HCT116 (cell line): ENCODE results near the gene CCL13. TPM values are rescaled to one million over a fixed set of nuclear protein-coding genes. Genes with fewer than 3 reads are reported as not detected.

Experiments used
- ATAC-seq: fragments of 200-7000 bp; cut with Tn5 transposase; 2 replicates; pipeline ENCODE4 v1.9.1; 2020; ENCODE audit warnings: mild to moderate bottlenecking, moderate library complexity
- BruUV-seq: library from RNA; stranded (reverse); fragments of 400-500 nt; replicated peaks from 2 replicates; lab custom pipeline; 2021; lab: Mats Ljungman, UMichigan
- CTCF ChIA-PET: fragments of 300-600 bp; sonication (Branson Sonifier 250); formaldehyde crosslinking; loops from one replicate; lab custom pipeline; 2021; ENCODE audit warnings: antibody characterized with exemption; lab: Charles Lee
- POLR2A ChIA-PET: fragments of 300-600, 350-600 bp; sonication (Branson Sonifier 250); formaldehyde crosslinking; loops from one replicate; lab custom pipeline; 2021; ENCODE audit warnings: antibody characterized with exemption; lab: Charles Lee
- RAD21 ChIA-PET, 2 experiments: fragments of 300-600 bp; sonication (Branson Sonifier 250); formaldehyde crosslinking; loops; one replicate each; lab custom pipeline; 2023; ENCODE audit warnings: low total read pairs in 2 of 2; ENCODE audit not compliant: uncharacterized antibody in 2 of 2, unreplicated experiment in 2 of 2, low non-redundant PET in 1 of 2; lab: Charles Lee
- DNase-seq: peaks from one replicate; pipeline ENCODE4 v3.0.0-alpha.2; 2010; ENCODE audit warnings: low read depth, low spot score
- H2AFZ ChIP-seq: fragments of 200-600 bp; shearing (Covaris generic), sonication (generic); 2 replicates; pipeline ENCODE4 v1.6.1; 2017; ENCODE audit warnings: low read depth, mixed run types, mixed read lengths, antibody characterized with exemption, low read length; ENCODE audit not compliant: poor library complexity, severe bottlenecking
- H3K27ac ChIP-seq: 2 replicates; pipeline ENCODE4 v1.5.1; 2012; ENCODE audit warnings: low read depth, low read length
- H3K27me3 ChIP-seq: fragments of 200-600 bp; sonication (generic); 2 replicates; pipeline ENCODE4 v1.6.1; 2016; ENCODE audit warnings: mixed run types, low read length, mixed read lengths; ENCODE audit not compliant: insufficient read depth
- H3K36me3 ChIP-seq, 2 experiments: fragments of 200-500 bp in 1 of 2; fragments of 200-600 bp in 1 of 2; sonication (Bioruptor generic) in 1 of 2; sonication (generic) in 1 of 2; 2 replicates each; pipeline versions ENCODE4 v1.5.1 to v1.6.1; 2014 to 2016; ENCODE audit warnings: low read length in 2 of 2, inconsistent platforms in 1 of 2, mixed read lengths in 1 of 2, mixed run types in 1 of 2; ENCODE audit not compliant: insufficient read depth in 2 of 2, control insufficient read depth in 1 of 2
- H3K4me1 ChIP-seq, 2 experiments: fragments of 200-600 bp in 1 of 2; sonication (generic) in 1 of 2; 2 replicates each; pipeline versions ENCODE4 v1.5.1 to v1.6.1; 2012 to 2017; ENCODE audit warnings: low read length in 2 of 2, inconsistent platforms in 1 of 2, mild to moderate bottlenecking in 1 of 2, mixed read lengths in 1 of 2, mixed run types in 1 of 2, moderate library complexity in 1 of 2; ENCODE audit not compliant: insufficient read depth in 2 of 2, control insufficient read depth in 1 of 2
- H3K4me2 ChIP-seq: fragments of 200-600 bp; sonication (generic); 2 replicates; pipeline ENCODE4 v1.6.1; 2017; ENCODE audit warnings: mixed run types, low read length, mixed read lengths
- H3K4me3 ChIP-seq, 2 experiments: fragments of 200-600 bp in 1 of 2; sonication (generic) in 1 of 2; replicated peaks in 1 of 2; 2 replicates each; pipeline ENCODE4 v1.5.1; 2011 to 2016; ENCODE audit warnings: low read length in 2 of 2, control low read depth in 1 of 2, low read depth in 1 of 2, mild to moderate bottlenecking in 1 of 2, mixed read lengths in 1 of 2, mixed run types in 1 of 2
- H3K79me2 ChIP-seq: fragments of 200-600 bp; sonication (generic); 2 replicates; pipeline ENCODE4 v1.6.1; 2017; ENCODE audit warnings: mild to moderate bottlenecking, mixed run types, low read length, moderate library complexity, mixed read lengths; ENCODE audit not compliant: insufficient read depth
- H3K9ac ChIP-seq: fragments of 200-600 bp; sonication (generic); 2 replicates; pipeline ENCODE4 v1.6.1; 2016; ENCODE audit warnings: low read length, mixed read lengths
- H3K9me2 ChIP-seq: fragments of 200-600 bp; sonication (generic), shearing (Covaris generic); 2 replicates; pipeline ENCODE4 v1.6.1; 2017; ENCODE audit warnings: mixed run types, mild to moderate bottlenecking, moderate library complexity; ENCODE audit not compliant: insufficient read depth
- H3K9me3 ChIP-seq, 2 experiments: fragments of 200-500 bp in 1 of 2; fragments of 200-600 bp in 1 of 2; sonication (Bioruptor generic) in 1 of 2; sonication (generic) in 1 of 2; 2 replicates each; pipeline ENCODE4 v1.6.1; 2014 to 2017; ENCODE audit warnings: low read length in 2 of 2, mixed read lengths in 2 of 2, inconsistent platforms in 1 of 2, low read depth in 1 of 2, mild to moderate bottlenecking in 1 of 2, mixed run types in 1 of 2, moderate library complexity in 1 of 2; ENCODE audit not compliant: control insufficient read depth in 1 of 2, insufficient read depth in 1 of 2
- H4K20me1 ChIP-seq: fragments of 200-600 bp; sonication (generic), shearing (Covaris generic); 2 replicates; pipeline ENCODE4 v1.6.1; 2017; ENCODE audit warnings: mixed run types, mild to moderate bottlenecking, moderate library complexity; ENCODE audit not compliant: insufficient read depth
- EZH2 ChIP-seq: fragments of 200-600 bp; sonication (generic); IDR thresholded peaks from 2 replicates; pipeline ENCODE4 v1.6.1; 2017; ENCODE audit warnings: antibody characterized with exemption, mixed run types
- FOSL1 ChIP-seq: IDR thresholded peaks from 2 replicates; pipeline ENCODE4 v1.6.1; 2012; ENCODE audit warnings: low read depth
- ZFX ChIP-seq: fragments of 450-650 bp; IDR thresholded peaks from 2 replicates; pipeline ENCODE4 v1.6.1; 2017
- ZNF274 ChIP-seq: fragments of 200-500 bp; sonication (Bioruptor generic); IDR thresholded peaks from 2 replicates; pipeline ENCODE4 v1.6.1; 2014; ENCODE audit warnings: mild to moderate bottlenecking, low read depth, low read length, inconsistent platforms
- intact Hi-C: fragments of 100-400 bp; cut with micrococcal nuclease; formaldehyde crosslinking; loops from 2 replicates; pipeline ENCODE4 v1.10.0; 2022
- total RNA-seq: library from RNA; stranded (reverse); gene quantifications from one replicate; pipeline ENCODE4 v1.2.1, GENCODE V29; 2021; ENCODE audit not compliant: unreplicated experiment
- TF ChIP-seq, protein P1 (sequence below): IDR thresholded peaks from 2 replicates; pipeline ENCODE4 v1.6.1; 2012; ENCODE audit warnings: low read depth

Gene CCL13
- total RNA-seq, 1 experiment from 2014 or later: not detected

DNA sequence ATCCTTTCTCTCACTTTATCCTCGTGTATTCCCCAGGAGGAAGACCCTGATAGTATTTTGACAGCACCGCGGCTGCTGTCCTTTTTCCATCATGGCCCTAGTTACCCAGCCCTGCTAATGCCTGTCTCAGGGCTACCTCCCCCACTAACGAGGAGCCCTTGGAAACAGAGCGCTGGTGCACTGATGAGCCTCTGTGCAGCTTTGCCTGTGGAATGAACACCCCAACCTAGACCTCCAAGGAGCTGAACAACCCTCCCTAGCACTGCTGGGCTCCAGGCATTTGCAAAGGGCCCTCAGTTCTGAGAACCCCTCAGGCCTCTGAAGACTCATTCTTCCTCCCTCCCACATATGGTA lies 30.0 kb downstream of the CCL13 start:
- H4K20me1 ChIP-seq: no peaks in the 10 kb centered on the region
- no peak overlapping the region for H2AFZ ChIP-seq
- ChIA-PET RAD21 (no interaction called here), CTCF (no interaction called here), POLR2A (no interaction called here)
- H3K79me2 ChIP-seq: no peaks in the 10 kb centered on the region
- H3K27me3 ChIP-seq: peaks cover 46% of the 10 kb centered on the region
- H3K9me2 ChIP-seq: no peaks in the 10 kb centered on the region
- no peak overlapping the region for H3K4me3 ChIP-seq
- no peak for DNase-seq
- TF ChIP-seq, protein P1, sequence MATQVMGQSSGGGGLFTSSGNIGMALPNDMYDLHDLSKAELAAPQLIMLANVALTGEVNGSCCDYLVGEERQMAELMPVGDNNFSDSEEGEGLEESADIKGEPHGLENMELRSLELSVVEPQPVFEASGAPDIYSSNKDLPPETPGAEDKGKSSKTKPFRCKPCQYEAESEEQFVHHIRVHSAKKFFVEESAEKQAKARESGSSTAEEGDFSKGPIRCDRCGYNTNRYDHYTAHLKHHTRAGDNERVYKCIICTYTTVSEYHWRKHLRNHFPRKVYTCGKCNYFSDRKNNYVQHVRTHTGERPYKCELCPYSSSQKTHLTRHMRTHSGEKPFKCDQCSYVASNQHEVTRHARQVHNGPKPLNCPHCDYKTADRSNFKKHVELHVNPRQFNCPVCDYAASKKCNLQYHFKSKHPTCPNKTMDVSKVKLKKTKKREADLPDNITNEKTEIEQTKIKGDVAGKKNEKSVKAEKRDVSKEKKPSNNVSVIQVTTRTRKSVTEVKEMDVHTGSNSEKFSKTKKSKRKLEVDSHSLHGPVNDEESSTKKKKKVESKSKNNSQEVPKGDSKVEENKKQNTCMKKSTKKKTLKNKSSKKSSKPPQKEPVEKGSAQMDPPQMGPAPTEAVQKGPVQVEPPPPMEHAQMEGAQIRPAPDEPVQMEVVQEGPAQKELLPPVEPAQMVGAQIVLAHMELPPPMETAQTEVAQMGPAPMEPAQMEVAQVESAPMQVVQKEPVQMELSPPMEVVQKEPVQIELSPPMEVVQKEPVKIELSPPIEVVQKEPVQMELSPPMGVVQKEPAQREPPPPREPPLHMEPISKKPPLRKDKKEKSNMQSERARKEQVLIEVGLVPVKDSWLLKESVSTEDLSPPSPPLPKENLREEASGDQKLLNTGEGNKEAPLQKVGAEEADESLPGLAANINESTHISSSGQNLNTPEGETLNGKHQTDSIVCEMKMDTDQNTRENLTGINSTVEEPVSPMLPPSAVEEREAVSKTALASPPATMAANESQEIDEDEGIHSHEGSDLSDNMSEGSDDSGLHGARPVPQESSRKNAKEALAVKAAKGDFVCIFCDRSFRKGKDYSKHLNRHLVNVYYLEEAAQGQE: no peak
- no peak for TF ChIP-seq EZH2
- no peak for TF ChIP-seq FOSL1
- TF ChIP-seq ZNF274: no peak
- TF ChIP-seq ZFX: no peak
- ATAC-seq: no peak
- BruUV-seq: no TSS peak
- intact Hi-C loops: loop anchor here (10.0 kb wide), 1 partner anchor 62 kb away; no protein-coding TSS in a partner anchor
- no peak overlapping the region for H3K4me2 ChIP-seq
- H3K9ac ChIP-seq: no peak overlapping the region
- H3K36me3 ChIP-seq: no peaks in the 10 kb centered on the region
- H3K9me3 ChIP-seq: no peaks in the 10 kb centered on the region
- no peak overlapping the region for H3K27ac ChIP-seq
- no peaks in the 10 kb centered on the region for H3K4me1 ChIP-seq
